Measurements from ENCODE around the gene PLXNA4. TPM values are rescaled to one million over a fixed set of nuclear protein-coding genes. Genes with fewer than 3 reads are reported as not detected.

Gene PLXNA4
- total and polyA plus RNA-seq, 11 donors: 1.8 to 22.1 (median 10.5) TPM

DNA sequence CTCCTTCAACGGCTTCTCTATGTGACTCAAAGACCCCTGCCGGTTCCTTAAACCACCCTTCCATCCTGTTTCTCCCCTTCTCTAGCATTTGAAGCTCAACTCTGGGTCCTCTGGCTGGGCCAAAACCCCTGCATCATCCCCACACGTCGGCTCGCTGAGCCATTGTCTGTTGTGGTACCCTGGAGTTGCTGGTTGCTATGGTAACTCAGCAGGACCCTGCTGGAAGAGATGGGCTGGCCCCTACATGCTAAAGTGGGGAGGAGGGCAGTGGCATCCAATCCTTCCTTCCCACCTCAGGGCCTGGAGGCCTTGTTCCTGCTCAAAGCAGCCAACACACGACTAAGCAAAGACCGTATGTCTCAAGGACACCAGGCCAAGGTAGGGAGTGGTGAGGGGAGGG, 452.5 kb downstream of the PLXNA4 start:
- no peak for DNase-seq
- WGBS, 4 donors: 60 to 68% (median 63%) methylated on average over 7 of the region's 7 CpGs
- TF ChIP-seq, protein P1, sequence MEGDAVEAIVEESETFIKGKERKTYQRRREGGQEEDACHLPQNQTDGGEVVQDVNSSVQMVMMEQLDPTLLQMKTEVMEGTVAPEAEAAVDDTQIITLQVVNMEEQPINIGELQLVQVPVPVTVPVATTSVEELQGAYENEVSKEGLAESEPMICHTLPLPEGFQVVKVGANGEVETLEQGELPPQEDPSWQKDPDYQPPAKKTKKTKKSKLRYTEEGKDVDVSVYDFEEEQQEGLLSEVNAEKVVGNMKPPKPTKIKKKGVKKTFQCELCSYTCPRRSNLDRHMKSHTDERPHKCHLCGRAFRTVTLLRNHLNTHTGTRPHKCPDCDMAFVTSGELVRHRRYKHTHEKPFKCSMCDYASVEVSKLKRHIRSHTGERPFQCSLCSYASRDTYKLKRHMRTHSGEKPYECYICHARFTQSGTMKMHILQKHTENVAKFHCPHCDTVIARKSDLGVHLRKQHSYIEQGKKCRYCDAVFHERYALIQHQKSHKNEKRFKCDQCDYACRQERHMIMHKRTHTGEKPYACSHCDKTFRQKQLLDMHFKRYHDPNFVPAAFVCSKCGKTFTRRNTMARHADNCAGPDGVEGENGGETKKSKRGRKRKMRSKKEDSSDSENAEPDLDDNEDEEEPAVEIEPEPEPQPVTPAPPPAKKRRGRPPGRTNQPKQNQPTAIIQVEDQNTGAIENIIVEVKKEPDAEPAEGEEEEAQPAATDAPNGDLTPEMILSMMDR (IDR thresholded peaks at IDR 0.05): no peak
- TF ChIP-seq POLR2A (IDR thresholded peaks at IDR 0.05): no peak

DNA sequence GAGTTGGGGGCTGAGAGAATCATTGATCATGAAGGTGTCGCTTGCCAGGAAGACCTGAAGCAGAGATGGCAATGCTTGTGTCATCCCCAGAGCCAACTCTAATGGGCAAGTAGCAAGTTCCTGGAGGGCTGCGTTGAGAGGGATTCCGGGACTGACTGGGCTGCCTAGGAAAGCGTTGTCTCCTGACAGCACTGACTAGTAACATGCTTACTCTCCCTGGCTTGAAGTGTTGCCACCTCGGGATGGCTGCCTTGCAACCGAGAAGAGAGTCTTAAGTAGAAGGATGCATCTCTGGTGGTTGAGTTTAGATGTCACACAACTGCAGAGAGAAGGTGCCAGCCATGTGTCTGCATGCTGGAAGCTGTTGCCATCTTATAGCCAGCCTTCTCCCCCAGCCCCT, 453.4 kb downstream of the PLXNA4 start:
- Histone ChIP-seq H3K27ac (no peak overlapping the region), H3K4me3 (no peak overlapping the region), H3K4me1 (no peaks in the 10 kb centered on the region), H3K27me3 (no peaks in the 10 kb centered on the region), H3K9me3 (no peaks in the 10 kb centered on the region), H3K36me3 (no peaks in the 10 kb centered on the region)
- intact Hi-C loops (cut with DNase I): no loop called here
- TF ChIP-seq, protein P1 (IDR thresholded peaks at IDR 0.05): no peak
- TF ChIP-seq POLR2A (IDR thresholded peaks at IDR 0.05): no peak
- WGBS, 4 donors: 82 to 90% (median 85%) methylated on average over 6 of the region's 6 CpGs
- ATAC-seq (no peak), DNase-seq (no peak)

More for the DNA sequence above, 452.5 kb downstream of the PLXNA4 start:
- peaks cover 0 to 3% (median 0%) of the 10 kb centered on the region in 9 donors for H3K36me3 ChIP-seq
- no peak for ATAC-seq
- no peaks in the 10 kb centered on the region for H3K9me3 ChIP-seq
- no peak overlapping the region for H3K4me3 ChIP-seq
- no peaks in the 10 kb centered on the region for H3K27me3 ChIP-seq
- no peaks in the 10 kb centered on the region for H3K4me1 ChIP-seq
- H3K27ac ChIP-seq: no peak overlapping the region
- intact Hi-C loops (cut with DNase I): no loop called here

DNA sequence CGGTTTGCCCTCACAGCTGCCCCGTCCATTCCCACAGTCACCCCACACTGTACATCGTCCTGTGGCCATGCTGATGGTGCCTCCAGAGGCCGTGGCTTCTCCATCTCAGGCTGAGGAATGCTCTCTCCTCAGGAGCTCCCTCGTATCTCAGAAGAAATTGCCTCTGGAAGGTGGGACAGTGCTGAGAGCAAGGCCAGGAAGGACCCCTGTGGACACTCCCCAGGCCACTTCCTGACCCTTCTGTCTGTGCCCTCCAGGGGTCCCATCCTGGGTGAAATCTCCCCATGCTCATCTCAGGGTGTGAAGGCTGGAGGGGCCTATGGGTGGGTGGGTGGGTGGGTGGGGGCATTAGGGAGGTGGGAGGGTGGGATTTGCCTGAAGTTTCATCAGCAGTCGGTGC, 454.3 kb downstream of the PLXNA4 start:
- WGBS, 4 donors: 71 to 84% (median 76%) methylated on average over 6 of the region's 6 CpGs
- no peaks in the 10 kb centered on the region for H3K36me3 ChIP-seq

DNA sequence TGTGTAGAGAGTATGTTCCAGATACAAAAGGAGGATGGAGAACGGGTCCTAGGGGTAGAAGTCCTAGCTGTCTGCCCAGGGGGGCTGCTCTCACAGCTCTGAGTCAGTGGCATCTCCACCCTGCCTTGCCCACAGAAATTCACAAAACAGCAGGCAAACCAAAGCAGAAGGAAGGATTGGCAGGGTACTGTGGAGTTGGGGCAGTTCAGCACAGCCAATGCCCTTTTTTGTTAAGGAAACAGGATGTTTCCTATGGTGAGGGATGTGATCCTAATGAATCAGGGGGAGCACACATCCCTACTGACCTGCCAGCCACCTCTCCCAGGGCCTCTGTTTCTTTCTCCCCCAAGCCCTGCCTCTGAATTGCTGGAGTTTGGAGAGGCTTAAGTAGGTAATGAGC, 457.6 kb downstream of the PLXNA4 start:
- no peak overlapping the region for H3K27ac ChIP-seq
- no peaks in the 10 kb centered on the region for H3K4me1 ChIP-seq
- no peak overlapping the region for H3K4me3 ChIP-seq
- TF ChIP-seq POLR2A (IDR thresholded peaks at IDR 0.05): no peak
- TF ChIP-seq, protein P1 (IDR thresholded peaks at IDR 0.05): no peak
- intact Hi-C loops (cut with DNase I): no loop called here
- 67 to 92% (median 85%) methylated on average over 1 of the region's 1 CpG for WGBS, 4 donors
- ATAC-seq (no peak), DNase-seq (no peak)
- H3K9me3 ChIP-seq: no peaks in the 10 kb centered on the region
- no peaks in the 10 kb centered on the region for H3K36me3 ChIP-seq
- no peaks in the 10 kb centered on the region for H3K27me3 ChIP-seq

More for the DNA sequence above, 454.3 kb downstream of the PLXNA4 start:
- no peak for ATAC-seq
- no peak overlapping the region for H3K27ac ChIP-seq
- H3K9me3 ChIP-seq: no peaks in the 10 kb centered on the region
- DNase-seq: no peak
- TF ChIP-seq, protein P1 (IDR thresholded peaks at IDR 0.05): no peak
- no peak for TF ChIP-seq POLR2A (IDR thresholded peaks at IDR 0.05)
- intact Hi-C loops (cut with DNase I): no loop called here
- H3K4me3 ChIP-seq: no peak overlapping the region
- H3K27me3 ChIP-seq: no peaks in the 10 kb centered on the region
- H3K4me1 ChIP-seq: no peaks in the 10 kb centered on the region
